ENCODE measurements around the gene TRIM36.

- TF ChIP-seq POLR2A (IDR thresholded peaks at IDR 0.05; ENCODE audit: low read depth, low read length), result no peak
- TF ChIP-seq POLR2AphosphoS5 (IDR thresholded peaks at IDR 0.05; ENCODE audit: low read depth, low read length), result no peak
Measured at GRCh38 chr5:115150512-115150911, 19.2 kb downstream of the TRIM36 start.
